Activated T-helper 2 cell treated with anti-CD3 and anti-CD28 coated beads, Interferon-gamma antibody, Interleukin-2, Interleukin-4, amounts not matched to agents 10 μg/mL and 5 μg/mL and 100 μg/mL, durations not matched to agents 14 hours and 24 hours and 36 hours (primary cell): ENCODE measurements around the gene CD70. TPM values are rescaled to one million over a fixed set of nuclear protein-coding genes. Genes with fewer than 3 reads are reported as not detected.
"Not testable (repeated sequence)": the region's sequence is repeated elsewhere in the genome, so short reads cannot be mapped to it uniquely, and the experiment has no call there.

Experiments
- DNase-seq: peaks from one replicate; pipeline ENCODE4 v3.0.0; 2021; ENCODE audit warnings: low spot score
- H3K27ac Mint-ChIP-seq: one replicate; pipeline ENCODE4 v1.8.0; 2021; ENCODE audit warnings: mixed read lengths
- H3K27me3 Mint-ChIP-seq: one replicate; pipeline ENCODE4 v1.8.0; 2021; ENCODE audit warnings: low read depth, mixed read lengths
- H3K36me3 Mint-ChIP-seq: one replicate; pipeline ENCODE4 v1.8.0; 2021; ENCODE audit warnings: low read depth, mixed read lengths
- H3K4me1 Mint-ChIP-seq: one replicate; pipeline ENCODE4 v1.8.0; 2021; ENCODE audit warnings: low read depth, mixed read lengths
- H3K4me3 Mint-ChIP-seq: one replicate; pipeline ENCODE4 v1.8.0; 2021; ENCODE audit warnings: low read depth, mild to moderate bottlenecking, moderate library complexity, mixed read lengths
- H3K9me3 Mint-ChIP-seq: one replicate; pipeline ENCODE4 v1.8.0; 2021; ENCODE audit warnings: mixed read lengths
- intact Hi-C: fragments of 100-400 bp; cut with micrococcal nuclease; formaldehyde crosslinking; loops from one replicate; pipeline ENCODE4 v1.15.1; 2023
- total RNA-seq: library from RNA; stranded (reverse); gene quantifications from 2 replicates; pipeline ENCODE4 v1.2.3, GENCODE V29; 2022

CD70 gene
- total RNA-seq, 1 donor from 2014 or later, result 88.7 TPM

DNA sequence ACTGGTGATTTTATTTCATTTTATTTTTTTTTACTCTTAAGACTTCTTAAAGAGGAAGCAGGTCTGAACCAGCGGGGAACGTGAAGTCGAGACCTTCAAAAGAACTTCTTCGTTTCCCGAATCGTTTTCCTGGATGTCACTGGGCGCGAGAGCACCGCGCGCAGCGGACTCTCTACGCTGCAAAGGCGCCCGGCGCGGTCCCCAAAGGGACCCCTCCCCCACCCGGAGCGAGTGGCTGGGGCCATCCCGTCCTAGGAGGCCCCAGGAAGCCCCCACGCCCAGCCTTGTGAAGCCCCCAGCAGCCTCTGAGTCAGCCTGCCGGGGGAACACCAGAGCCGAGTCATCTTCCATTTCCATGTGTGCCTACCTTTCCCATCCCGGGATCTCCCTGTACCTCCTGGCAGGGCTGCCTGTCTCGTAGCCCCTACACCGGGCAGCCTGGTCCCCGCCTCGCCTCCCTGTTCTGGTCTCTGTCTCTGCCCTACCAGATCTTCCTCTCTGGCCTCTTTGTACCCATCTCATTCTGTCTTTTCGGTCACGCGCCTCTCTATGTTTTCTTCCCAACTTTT lies 608 bp downstream of the CD70 start:
- H3K27ac Mint-ChIP-seq, result peak overlapping the region; percentile 89
- intact Hi-C loops, result loop anchor here (2.0 to 5.0 kb wide), 4 partner anchors 33 to 74 kb away; partner anchors contain the start of gene TNFSF9
- DNase-seq, result no peak
- H3K36me3 Mint-ChIP-seq, result peaks cover 46% of the 10 kb centered on the region
- H3K27me3 Mint-ChIP-seq, result peaks cover 31% of the 10 kb centered on the region
- peaks cover 57% of the 10 kb centered on the region for H3K4me1 Mint-ChIP-seq
- no peaks in the 10 kb centered on the region for H3K9me3 Mint-ChIP-seq
- H3K4me3 Mint-ChIP-seq, result peak overlapping the region; percentile 99

GRCh38 chr19:6589711-6590257 lies 1.2 kb downstream of the CD70 start:
- peaks cover 57% of the 10 kb centered on the region for H3K4me1 Mint-ChIP-seq
- H3K27ac Mint-ChIP-seq, result peak overlapping the region; percentile 52
- peaks cover 51% of the 10 kb centered on the region for H3K36me3 Mint-ChIP-seq
- H3K9me3 Mint-ChIP-seq, result no peaks in the 10 kb centered on the region
- intact Hi-C loops, result loop anchor here (2.0 to 5.0 kb wide), 4 partner anchors 32 to 73 kb away; partner anchors contain the start of gene TNFSF9
- H3K27me3 Mint-ChIP-seq, result peaks cover 31% of the 10 kb centered on the region
- no peak for DNase-seq
- peak overlapping the region; percentile 99 for H3K4me3 Mint-ChIP-seq

DNA sequence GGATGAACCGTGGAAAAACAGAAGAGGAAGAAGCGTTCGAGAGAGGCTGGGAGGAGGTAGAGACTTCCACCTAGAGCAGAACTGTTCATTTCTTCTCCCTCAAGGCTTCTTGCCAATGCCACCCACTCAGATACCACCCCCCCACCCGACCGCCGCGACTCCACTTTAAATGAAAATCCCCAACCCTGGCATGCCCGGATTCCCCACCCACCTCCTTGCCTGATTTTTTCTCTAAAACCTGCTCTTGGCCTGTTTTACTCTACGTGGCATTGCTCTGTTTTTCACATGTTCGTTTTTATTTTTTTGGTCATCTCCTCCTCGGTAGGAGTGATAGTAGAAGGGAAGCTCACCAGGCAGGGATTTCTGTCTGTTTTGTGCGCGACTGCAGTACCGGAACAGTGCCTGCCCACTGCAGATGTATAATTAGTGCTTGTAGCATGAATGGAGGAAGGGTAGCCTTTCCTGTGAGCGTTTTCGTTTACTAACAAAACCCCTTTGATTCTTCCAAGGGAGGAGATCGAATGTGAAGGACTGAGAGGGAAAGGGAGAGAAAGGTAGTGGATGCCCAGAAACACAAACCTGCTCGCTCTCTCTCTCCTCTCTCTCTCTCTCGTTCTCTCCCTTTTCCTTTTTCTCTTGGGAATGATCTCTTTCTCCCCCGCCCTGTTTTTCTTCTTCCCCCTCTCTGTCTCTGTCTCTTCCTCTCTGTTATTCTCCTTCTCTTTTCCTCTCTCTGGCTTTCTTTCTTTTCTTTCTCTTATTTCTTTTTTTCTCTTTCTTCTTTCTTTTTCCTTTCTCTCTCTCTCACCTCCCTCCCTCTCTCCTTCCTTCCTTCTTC lies 2.2 kb downstream of the CD70 start:
- no peaks in the 10 kb centered on the region for H3K9me3 Mint-ChIP-seq
- H3K4me1 Mint-ChIP-seq, result peaks cover 50% of the 10 kb centered on the region
- H3K36me3 Mint-ChIP-seq, result peaks cover 51% of the 10 kb centered on the region
- H3K27me3 Mint-ChIP-seq, result peaks cover 31% of the 10 kb centered on the region
- peak overlapping the region; percentile 64 for H3K27ac Mint-ChIP-seq
- no peak for DNase-seq
- intact Hi-C loops, result no loop called here
- peak overlapping the region; percentile 99 for H3K4me3 Mint-ChIP-seq

- H3K4me1 Mint-ChIP-seq, result peaks cover 50% of the 10 kb centered on the region
- intact Hi-C loops, result loop anchor here (1.0 kb wide), 1 partner anchor 9 kb away; no protein-coding TSS in a partner anchor
- H3K27ac Mint-ChIP-seq, result peak overlapping the region; percentile 39
- no peak for DNase-seq
- H3K36me3 Mint-ChIP-seq, result peaks cover 57% of the 10 kb centered on the region
- peak overlapping the region; percentile 99 for H3K4me3 Mint-ChIP-seq
- peaks cover 31% of the 10 kb centered on the region for H3K27me3 Mint-ChIP-seq
- H3K9me3 Mint-ChIP-seq, result no peaks in the 10 kb centered on the region
Observed at GRCh38 chr19:6587998-6588507, 2.9 kb downstream of the CD70 start.

DNA sequence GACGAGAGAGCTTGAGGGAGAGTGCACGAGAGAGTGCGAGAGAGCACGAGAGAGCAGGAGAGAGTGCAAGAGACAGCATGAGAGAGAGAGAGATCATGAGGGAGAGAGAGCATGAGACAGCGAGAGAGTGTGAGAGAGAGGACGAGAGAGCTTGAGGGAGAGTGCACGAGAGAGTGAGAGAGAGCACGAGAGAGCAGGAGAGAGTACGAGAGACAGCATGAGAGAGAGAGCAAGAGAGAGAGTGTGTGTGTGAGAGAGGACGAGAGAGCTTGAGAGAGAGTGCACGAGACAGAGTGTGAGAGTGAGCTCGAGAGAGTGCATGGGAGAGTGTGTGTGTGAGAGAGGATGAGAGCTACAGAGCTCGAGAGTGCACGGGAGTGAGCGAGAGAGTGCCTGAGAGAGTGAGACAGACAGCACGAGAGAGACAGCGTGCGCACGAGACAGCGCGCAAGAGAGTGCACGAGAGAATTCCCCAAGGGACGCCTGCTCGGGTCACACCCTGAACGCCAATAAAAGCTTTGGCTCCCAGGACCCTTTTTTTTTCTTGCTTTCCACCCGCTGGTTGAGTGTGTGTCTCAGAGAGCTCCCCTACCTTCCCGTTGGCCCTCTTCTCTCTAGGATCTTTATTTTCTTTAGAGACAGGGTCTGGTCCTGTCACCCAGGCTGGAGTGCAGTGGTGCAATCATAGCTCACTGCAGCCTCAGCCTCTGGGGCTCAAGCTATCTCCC lies 3.7 kb downstream of the CD70 start:
- Mint-ChIP-seq H3K4me1 (peaks cover 46% of the 10 kb centered on the region), H3K9me3 (no peaks in the 10 kb centered on the region), H3K27me3 (peaks cover 31% of the 10 kb centered on the region), H3K36me3 (peaks cover 63% of the 10 kb centered on the region), H3K27ac (peak overlapping the region; percentile 1), H3K4me3 (peak overlapping the region; percentile 99)
- intact Hi-C loops, result loop anchor here (1.0 kb wide), 1 partner anchor 8 kb away; no protein-coding TSS in a partner anchor
- no peak for DNase-seq

DNA sequence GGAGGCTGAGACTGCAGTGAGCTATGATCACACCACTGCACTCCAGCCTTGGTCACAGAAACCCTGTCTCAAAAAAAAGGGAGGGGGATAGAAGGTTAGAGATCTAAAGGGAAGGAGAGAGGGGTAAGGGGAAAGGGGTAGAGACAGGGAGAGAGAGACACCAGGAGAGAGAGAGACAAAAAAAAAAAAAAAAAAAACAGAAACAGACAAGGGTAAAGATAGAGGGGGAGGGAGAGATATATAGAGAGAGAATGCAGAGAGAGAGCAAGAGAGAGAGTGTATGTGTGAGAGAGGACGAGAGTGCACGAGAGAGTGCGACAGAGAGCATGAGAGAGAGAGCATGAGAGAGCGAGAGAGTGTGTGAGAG lies 4.2 kb downstream of the CD70 start:
- peaks cover 31% of the 10 kb centered on the region for H3K27me3 Mint-ChIP-seq
- peak overlapping the region; percentile 99 for H3K4me3 Mint-ChIP-seq
- H3K4me1 Mint-ChIP-seq, result peaks cover 43% of the 10 kb centered on the region
- no peak overlapping the region for H3K27ac Mint-ChIP-seq
- DNase-seq, result no peak
- H3K9me3 Mint-ChIP-seq, result no peaks in the 10 kb centered on the region
- peaks cover 65% of the 10 kb centered on the region for H3K36me3 Mint-ChIP-seq
- intact Hi-C loops, result loop anchor here (1.0 kb wide), 1 partner anchor 7 kb away; no protein-coding TSS in a partner anchor

- no peak for DNase-seq
- Mint-ChIP-seq H3K9me3 (no peaks in the 10 kb centered on the region), H3K36me3 (peaks cover 66% of the 10 kb centered on the region), H3K4me1 (peaks cover 39% of the 10 kb centered on the region), H3K27ac (no peak overlapping the region), H3K27me3 (peaks cover 31% of the 10 kb centered on the region), H3K4me3 (peak overlapping the region; percentile 26)
- intact Hi-C loops, result no loop called here
Observed at GRCh38 chr19:6586056-6586455, 4.9 kb downstream of the CD70 start.

GRCh38 chr19:6582515-6583484 lies 8.2 kb downstream of the CD70 start:
- H3K9me3 Mint-ChIP-seq, DNase-seq, H3K4me3 Mint-ChIP-seq, H3K27me3 Mint-ChIP-seq, intact Hi-C loops, H3K27ac Mint-ChIP-seq: not testable (repeated sequence)
- peaks cover 22% of the 10 kb centered on the region for H3K4me1 Mint-ChIP-seq
- H3K36me3 Mint-ChIP-seq, result peaks cover 43% of the 10 kb centered on the region

DNA sequence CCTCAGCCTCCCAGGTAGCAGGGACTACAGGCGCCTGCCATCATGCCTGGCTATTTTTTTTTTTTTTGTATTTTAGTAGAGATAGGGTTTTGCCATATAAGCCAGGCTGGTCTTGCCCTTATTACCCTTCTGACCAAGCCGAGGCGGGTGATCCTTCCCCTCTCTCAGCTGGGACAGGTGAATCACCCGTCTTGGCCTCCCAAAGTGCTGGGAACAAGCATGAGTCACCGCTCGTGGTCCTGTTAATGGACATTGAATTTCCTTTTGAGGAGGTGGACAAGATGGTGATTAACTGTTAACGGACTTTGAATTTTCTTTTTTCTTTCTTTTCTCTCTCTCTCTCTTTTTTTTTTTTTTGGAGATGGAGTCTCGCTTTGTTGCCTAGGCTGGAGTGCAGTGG lies 10.6 kb downstream of the CD70 start:
- Mint-ChIP-seq H3K9me3 (no peaks in the 10 kb centered on the region), H3K4me3 (no peak overlapping the region), H3K27ac (no peak overlapping the region), H3K27me3 (no peaks in the 10 kb centered on the region), H3K36me3 (peaks cover 25% of the 10 kb centered on the region), H3K4me1 (peaks cover 9% of the 10 kb centered on the region)
- intact Hi-C loops, result no loop called here
- no peak for DNase-seq

GRCh38 chr19:6579450-6580178 lies 11.3 kb downstream of the CD70 start:
- no peaks in the 10 kb centered on the region for H3K9me3 Mint-ChIP-seq
- no peak for DNase-seq
- no peak overlapping the region for H3K27ac Mint-ChIP-seq
- intact Hi-C loops, result loop anchor here (1.0 kb wide), 1 partner anchor 8 kb away; no protein-coding TSS in a partner anchor
- H3K4me1 Mint-ChIP-seq, result peaks cover 9% of the 10 kb centered on the region
- H3K4me3 Mint-ChIP-seq, result no peak overlapping the region
- no peaks in the 10 kb centered on the region for H3K27me3 Mint-ChIP-seq
- H3K36me3 Mint-ChIP-seq, result peaks cover 20% of the 10 kb centered on the region

GRCh38 chr19:6577476-6578125 lies 13.3 kb downstream of the CD70 start:
- Mint-ChIP-seq H3K9me3 (no peaks in the 10 kb centered on the region), H3K4me3 (no peak overlapping the region), H3K4me1 (peaks cover 9% of the 10 kb centered on the region), H3K27ac (no peak overlapping the region), H3K27me3 (no peaks in the 10 kb centered on the region), H3K36me3 (peaks cover 11% of the 10 kb centered on the region)
- no peak for DNase-seq
- intact Hi-C loops, result no loop called here
